HUES48 (cell line): Measurements from ENCODE around the gene CTSK.
"Not testable (repeated sequence)": the region's sequence is repeated elsewhere in the genome, so short reads cannot be mapped to it uniquely, and the experiment has no call there.

ENCODE experiments used
- H3K27ac ChIP-seq: one replicate; pipeline ENCODE4 v1.7.0; 2013; ENCODE audit warnings: low read depth, low read length, inconsistent platforms
- H3K27me3 ChIP-seq: 2 replicates; pipeline ENCODE4 v1.6.1; 2013; ENCODE audit warnings: mild to moderate bottlenecking, low read length; ENCODE audit not compliant: control insufficient read depth, insufficient read depth
- H3K36me3 ChIP-seq: 2 replicates; pipeline ENCODE4 v1.6.1; 2013; ENCODE audit warnings: low read length; ENCODE audit not compliant: control insufficient read depth, insufficient read depth
- H3K4me1 ChIP-seq: 2 replicates; pipeline ENCODE4 v1.6.1; 2013; ENCODE audit warnings: mild to moderate bottlenecking, low read length; ENCODE audit not compliant: control insufficient read depth, insufficient read depth
- H3K4me3 ChIP-seq: 2 replicates; pipeline ENCODE4 v1.5.1; 2013; ENCODE audit warnings: mild to moderate bottlenecking, low read depth, low read length
- H3K9ac ChIP-seq: 2 replicates; pipeline ENCODE4 v1.6.1; 2013; ENCODE audit warnings: mild to moderate bottlenecking, low read depth, low read length, moderate library complexity
- H3K9me3 ChIP-seq: 2 replicates; pipeline ENCODE4 v1.6.1; 2013; ENCODE audit warnings: low read length; ENCODE audit not compliant: control insufficient read depth, insufficient read depth

CTSK gene

DNA sequence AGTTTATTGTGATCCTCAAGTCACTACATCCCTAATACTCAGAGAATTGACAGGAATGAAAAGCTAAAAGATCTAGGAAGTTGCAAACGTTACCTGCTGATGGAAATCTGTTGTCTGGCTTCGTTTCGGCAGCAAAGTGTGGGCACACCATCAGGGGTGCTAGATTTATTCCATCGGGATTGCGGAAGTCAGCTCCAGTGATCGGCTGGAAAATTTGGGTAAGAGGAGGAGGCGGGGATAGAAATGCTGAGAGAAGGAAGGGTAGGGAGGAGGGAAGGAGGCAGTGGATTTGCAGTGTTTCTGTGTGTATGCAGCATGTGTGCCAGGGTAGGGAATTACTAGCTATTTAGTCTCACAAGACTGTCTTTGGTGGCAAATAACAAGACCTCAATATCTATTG is at the start of gene CTSK:
TSS of gene CTSK (minus strand) at position 140 of the 400 bp plus-strand sequence. CDS start 1,455 bp downstream, outside the sequence.
- Histone ChIP-seq H3K9me3 (no peaks in the 10 kb centered on the region), H3K4me3 (no peak within 1 kb of the TSS), H3K9ac (no peak within 1 kb of the TSS), H3K4me1 (peaks cover 26% of the 10 kb centered on the region), H3K36me3 (peaks cover 26% of the 10 kb centered on the region), H3K27me3 (no peaks in the 10 kb centered on the region), H3K27ac (peak within 1 kb of the TSS; percentile 36)

DNA sequence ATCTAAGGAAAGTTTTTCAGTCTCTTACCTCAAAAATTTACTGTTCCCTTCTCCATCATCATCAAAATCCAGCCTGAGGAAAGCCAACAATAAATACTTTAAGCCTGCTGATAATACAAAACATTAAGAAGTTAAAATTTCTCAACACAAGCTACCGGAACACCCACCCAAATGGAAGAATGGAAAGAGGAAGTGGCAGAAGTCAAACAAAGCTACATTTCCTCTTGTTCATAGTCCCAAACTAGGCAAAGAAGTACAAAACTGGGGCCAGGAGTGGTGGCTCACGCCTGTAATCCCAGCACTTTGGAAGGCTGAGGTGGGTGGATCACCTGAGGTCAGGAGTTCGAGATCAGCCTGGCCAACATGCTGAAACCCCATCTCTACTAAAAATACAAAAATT is 44.7 kb upstream of the CTSK start:
- H3K4me3 ChIP-seq, H3K4me1 ChIP-seq, H3K27me3 ChIP-seq, H3K9ac ChIP-seq, H3K27ac ChIP-seq: not testable (repeated sequence)
- H3K36me3 ChIP-seq: peaks cover 31% of the 10 kb centered on the region
- H3K9me3 ChIP-seq: peaks cover 13% of the 10 kb centered on the region; the same call in 1 of the 2 replicates

GRCh38 chr1:150850801-150851362 is 42.8 kb upstream of the CTSK start:
- not testable (repeated sequence) for H3K9ac ChIP-seq, H3K4me3 ChIP-seq, H3K27ac ChIP-seq, H3K27me3 ChIP-seq, H3K4me1 ChIP-seq
- H3K9me3 ChIP-seq: peaks cover 13% of the 10 kb centered on the region; the same call in 1 of the 2 replicates
- H3K36me3 ChIP-seq: peaks cover 25% of the 10 kb centered on the region

- H3K4me3 ChIP-seq: no peak overlapping the region
- H3K27ac ChIP-seq: no peak overlapping the region
- no peaks in the 10 kb centered on the region for H3K4me1 ChIP-seq
- no peak overlapping the region for H3K9ac ChIP-seq
- no peaks in the 10 kb centered on the region for H3K9me3 ChIP-seq
- H3K36me3 ChIP-seq: peaks cover 13% of the 10 kb centered on the region
- H3K27me3 ChIP-seq: no peaks in the 10 kb centered on the region
Observed at GRCh38 chr1:150846473-150847146, 38.5 kb upstream of the CTSK start.

DNA sequence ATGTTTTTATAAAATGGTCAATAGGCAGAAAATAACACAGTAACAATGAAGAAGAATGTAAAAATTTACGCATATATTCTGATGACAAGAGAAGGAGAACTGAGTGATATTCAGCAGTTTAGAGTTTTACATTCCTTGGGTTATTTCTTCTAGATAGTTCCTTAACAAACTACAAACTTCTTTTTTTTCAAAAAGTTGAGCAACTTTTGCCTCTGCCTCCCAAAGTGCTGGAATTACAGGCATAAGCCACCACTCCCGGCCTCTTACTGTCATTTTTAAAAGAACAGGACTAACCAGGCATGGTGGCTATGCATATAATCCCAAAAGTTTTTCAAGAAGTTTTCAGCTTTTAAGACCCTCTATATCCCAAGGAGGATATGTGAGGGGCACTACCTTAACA is 35.4 kb upstream of the CTSK start:
- Histone ChIP-seq H3K27ac (no peak overlapping the region), H3K4me1 (no peaks in the 10 kb centered on the region), H3K36me3 (peaks cover 25% of the 10 kb centered on the region), H3K9me3 (no peaks in the 10 kb centered on the region), H3K27me3 (no peaks in the 10 kb centered on the region), H3K4me3 (no peak overlapping the region), H3K9ac (no peak overlapping the region)

DNA sequence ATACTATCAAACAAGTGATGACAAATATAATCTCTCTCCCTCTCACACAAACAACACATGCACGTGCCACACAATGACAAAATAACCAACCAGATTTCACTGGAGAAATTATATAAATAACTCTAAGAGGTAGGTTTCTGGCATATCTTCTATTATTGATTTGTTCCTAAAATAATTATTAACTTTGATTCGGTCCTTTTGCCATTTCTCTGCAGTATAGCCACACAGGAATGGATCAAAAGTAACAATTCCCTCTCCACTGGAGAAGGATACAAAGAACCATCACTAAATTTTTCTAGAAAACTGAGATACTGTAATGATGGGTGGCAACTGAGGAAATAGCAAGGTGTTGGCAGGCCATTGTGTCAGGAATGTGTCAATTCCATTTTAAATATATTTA is 34.9 kb upstream of the CTSK start:
- Histone ChIP-seq H3K4me3 (no peak overlapping the region), H3K9ac (no peak overlapping the region), H3K4me1 (no peaks in the 10 kb centered on the region), H3K27ac (no peak overlapping the region), H3K36me3 (peaks cover 24% of the 10 kb centered on the region), H3K27me3 (no peaks in the 10 kb centered on the region), H3K9me3 (no peaks in the 10 kb centered on the region)

DNA sequence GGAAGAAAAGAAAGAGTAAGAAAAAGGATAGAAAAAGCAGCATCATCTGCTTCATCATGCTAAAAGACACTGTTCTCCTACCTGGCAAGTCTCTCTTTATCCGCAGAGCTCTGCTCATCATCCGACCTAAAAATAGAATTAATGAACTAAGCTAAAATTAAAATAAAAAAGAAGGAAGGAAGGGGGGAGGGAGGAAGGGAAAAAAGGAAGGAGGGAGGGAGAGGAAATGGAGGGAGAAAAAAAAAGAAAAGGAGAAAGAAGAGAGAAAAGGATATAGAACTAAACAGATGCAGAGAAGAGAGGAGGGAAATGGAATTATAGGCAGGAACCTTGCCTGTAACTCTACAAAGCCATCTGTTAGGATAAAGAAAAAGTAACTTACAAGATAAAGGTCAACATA is 34.3 kb upstream of the CTSK start:
- Histone ChIP-seq H3K4me1 (no peaks in the 10 kb centered on the region), H3K4me3 (no peak overlapping the region), H3K27me3 (no peaks in the 10 kb centered on the region), H3K27ac (no peak overlapping the region), H3K9ac (no peak overlapping the region), H3K36me3 (peaks cover 26% of the 10 kb centered on the region), H3K9me3 (no peaks in the 10 kb centered on the region)

- no peaks in the 10 kb centered on the region for H3K9me3 ChIP-seq
- H3K27me3 ChIP-seq: no peaks in the 10 kb centered on the region
- H3K36me3 ChIP-seq: peaks cover 32% of the 10 kb centered on the region
- H3K4me3 ChIP-seq: no peak overlapping the region
- no peaks in the 10 kb centered on the region for H3K4me1 ChIP-seq
- H3K27ac ChIP-seq: no peak overlapping the region
- H3K9ac ChIP-seq: no peak overlapping the region
Observed at GRCh38 chr1:150841626-150842025, 33.6 kb upstream of the CTSK start.

DNA sequence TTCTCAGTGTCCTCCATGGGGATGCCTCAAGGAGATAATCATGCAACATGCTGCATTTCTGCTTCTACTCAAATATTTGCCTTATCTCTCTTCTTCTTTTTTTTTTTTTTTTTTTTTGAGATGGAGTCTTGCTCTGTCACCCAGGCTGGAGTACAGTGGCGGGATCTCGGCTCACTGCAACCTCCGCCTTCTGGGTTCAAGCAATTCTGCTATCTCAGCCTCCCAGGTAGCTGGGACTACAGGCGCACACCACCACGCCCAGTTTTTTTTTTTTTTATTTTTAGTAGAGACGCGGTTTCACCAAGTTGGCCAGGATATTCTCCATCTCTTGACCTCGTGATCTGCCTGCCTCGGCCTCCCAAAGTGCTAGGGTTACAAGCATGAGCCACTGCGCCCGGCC is 32.8 kb upstream of the CTSK start:
- not testable (repeated sequence) for H3K27me3 ChIP-seq, H3K27ac ChIP-seq, H3K9ac ChIP-seq, H3K4me3 ChIP-seq, H3K4me1 ChIP-seq, H3K9me3 ChIP-seq
- H3K36me3 ChIP-seq: peaks cover 36% of the 10 kb centered on the region

DNA sequence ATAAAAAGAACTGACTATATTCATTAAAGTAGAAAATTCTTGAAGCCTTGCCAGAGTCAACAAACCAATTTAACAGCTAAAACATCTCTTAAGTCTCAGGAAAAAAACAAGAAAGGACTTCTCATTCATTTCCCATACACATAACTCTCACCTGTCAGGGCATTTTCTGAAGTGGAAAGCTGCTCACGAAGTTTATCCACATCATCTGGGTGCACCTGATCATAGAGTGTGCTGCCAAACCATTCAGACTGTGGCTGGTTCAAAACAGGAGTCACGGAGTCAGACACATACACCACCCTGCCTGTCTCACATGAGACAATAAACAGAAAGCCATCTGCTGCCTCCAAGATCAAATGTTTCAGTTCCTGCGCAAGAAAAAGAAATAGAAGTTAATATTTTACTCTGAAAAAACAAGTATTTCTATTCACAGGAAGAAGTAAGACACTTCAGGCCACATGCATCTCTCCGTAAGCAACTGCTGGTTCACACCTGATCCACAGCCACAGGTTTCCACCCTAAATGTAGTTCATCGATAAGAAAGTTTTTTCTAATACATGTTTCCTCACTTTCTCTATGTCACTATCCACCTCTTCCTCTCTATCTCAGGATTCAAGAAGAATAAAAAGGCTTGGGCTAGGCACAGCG is 28.2 kb upstream of the CTSK start:
- no peaks in the 10 kb centered on the region for H3K4me1 ChIP-seq
- H3K4me3 ChIP-seq: no peak overlapping the region
- H3K9ac ChIP-seq: no peak overlapping the region
- H3K9me3 ChIP-seq: no peaks in the 10 kb centered on the region
- no peaks in the 10 kb centered on the region for H3K27me3 ChIP-seq
- no peak overlapping the region for H3K27ac ChIP-seq
- peaks cover 71% of the 10 kb centered on the region for H3K36me3 ChIP-seq

DNA sequence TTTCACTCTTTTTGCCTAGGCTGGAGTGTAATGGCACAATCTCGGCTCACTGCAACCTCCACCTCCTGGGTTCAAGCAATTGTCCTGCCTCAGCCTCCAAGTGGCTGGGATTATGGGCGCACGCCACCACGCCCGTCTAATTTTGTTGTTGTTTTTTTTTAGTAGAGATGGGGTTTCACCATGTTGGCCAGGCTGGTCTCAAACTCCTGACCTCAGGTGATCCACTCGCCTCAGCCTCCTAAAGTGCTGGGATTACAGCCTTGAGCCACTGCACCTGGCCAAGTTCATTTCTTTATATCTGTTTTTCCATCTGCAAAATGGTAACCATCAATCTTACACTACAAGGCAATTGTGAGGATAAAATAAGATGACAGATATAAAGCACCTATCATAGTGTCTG is 25.9 kb upstream of the CTSK start:
- H3K9me3 ChIP-seq, H3K4me3 ChIP-seq, H3K9ac ChIP-seq, H3K27me3 ChIP-seq, H3K4me1 ChIP-seq, H3K27ac ChIP-seq: not testable (repeated sequence)
- peaks cover 76% of the 10 kb centered on the region for H3K36me3 ChIP-seq
